Cardiac muscle cell (in vitro differentiated cells and primary cell): Measurements from ENCODE around the gene CH25H. TPM values are rescaled to one million over a fixed set of nuclear protein-coding genes. Genes with fewer than 3 reads are reported as not detected.

Source experiments
- DNase-seq, 2 donors: peaks; one replicate each; pipeline versions ENCODE4 v3.0.0 to v3.0.0-alpha.2; 2010 to 2017; ENCODE audit warnings: low read depth in 1 of 2, low spot score in 1 of 2
- H3K27ac ChIP-seq: fragments of 200-600 bp; sonication (generic); 2 replicates; pipeline ENCODE4 v1.5.1; 2016
- H3K27me3 ChIP-seq: fragments of 200-600 bp; sonication (generic); 2 replicates; pipeline ENCODE4 v1.6.0; 2016; ENCODE audit warnings: control low read depth
- H3K36me3 ChIP-seq: fragments of 200-600 bp; sonication (generic); 2 replicates; pipeline ENCODE4 v1.5.1; 2016; ENCODE audit warnings: control low read depth
- H3K4me1 ChIP-seq: fragments of 200-600 bp; sonication (generic); 2 replicates; pipeline ENCODE4 v1.8.1; 2017; ENCODE audit warnings: low read depth, mild to moderate bottlenecking, mixed run types
- H3K4me3 ChIP-seq: fragments of 200-600 bp; sonication (generic); 2 replicates; pipeline ENCODE4 v1.5.1; 2016; ENCODE audit warnings: mild to moderate bottlenecking
- H3K9me3 ChIP-seq: fragments of 200-600 bp; sonication (generic); 2 replicates; pipeline ENCODE4 v1.5.1; 2017; ENCODE audit warnings: low read depth, mild to moderate bottlenecking, control low read depth
- polyA plus RNA-seq: library from polyadenylated mRNA; unstranded; fragments of >200 nt; fragmentation: Nextera tagmentation; extraction: Ambion mirVana; gene quantifications from 2 replicates; pipeline ENCODE4 v1.2.1, GENCODE V29; 2016
- total RNA-seq: library from RNA; depleted of rRNA; stranded (reverse); fragments of >200 nt; gene quantifications from 2 replicates; pipeline ENCODE4 v1.2.3, GENCODE V29; 2016
- TF ChIP-seq, protein P1 (sequence below): IDR thresholded peaks from 2 replicates; pipeline ENCODE4 v1.5.1; 2012; ENCODE audit warnings: low read depth, mild to moderate bottlenecking, low read length

The CH25H gene
- total and polyA plus RNA-seq, 2 experiments from 2014 or later = not detected

DNA sequence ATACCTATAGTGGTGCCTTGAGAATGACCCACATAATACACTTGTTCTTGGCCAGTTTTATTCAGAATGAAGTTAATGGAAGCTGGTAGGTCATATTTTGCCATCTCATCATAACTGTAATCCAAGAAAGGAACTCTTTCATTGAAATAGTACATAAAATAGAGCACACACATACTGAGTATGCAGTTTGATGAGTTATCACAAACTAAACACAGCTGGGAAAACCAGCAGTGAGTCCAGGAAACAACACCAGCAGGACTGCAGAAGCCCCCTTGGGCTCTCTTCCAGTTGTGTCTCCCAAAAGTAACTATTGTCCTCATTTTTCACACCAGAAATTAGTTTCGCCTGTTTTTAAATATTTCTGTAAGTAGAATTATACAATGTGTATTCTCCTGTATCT is 19.8 kb upstream of the CH25H start:
- H3K4me3 ChIP-seq = no peak overlapping the region
- no peaks in the 10 kb centered on the region for H3K4me1 ChIP-seq
- H3K9me3 ChIP-seq = no peaks in the 10 kb centered on the region
- TF ChIP-seq, protein P1, sequence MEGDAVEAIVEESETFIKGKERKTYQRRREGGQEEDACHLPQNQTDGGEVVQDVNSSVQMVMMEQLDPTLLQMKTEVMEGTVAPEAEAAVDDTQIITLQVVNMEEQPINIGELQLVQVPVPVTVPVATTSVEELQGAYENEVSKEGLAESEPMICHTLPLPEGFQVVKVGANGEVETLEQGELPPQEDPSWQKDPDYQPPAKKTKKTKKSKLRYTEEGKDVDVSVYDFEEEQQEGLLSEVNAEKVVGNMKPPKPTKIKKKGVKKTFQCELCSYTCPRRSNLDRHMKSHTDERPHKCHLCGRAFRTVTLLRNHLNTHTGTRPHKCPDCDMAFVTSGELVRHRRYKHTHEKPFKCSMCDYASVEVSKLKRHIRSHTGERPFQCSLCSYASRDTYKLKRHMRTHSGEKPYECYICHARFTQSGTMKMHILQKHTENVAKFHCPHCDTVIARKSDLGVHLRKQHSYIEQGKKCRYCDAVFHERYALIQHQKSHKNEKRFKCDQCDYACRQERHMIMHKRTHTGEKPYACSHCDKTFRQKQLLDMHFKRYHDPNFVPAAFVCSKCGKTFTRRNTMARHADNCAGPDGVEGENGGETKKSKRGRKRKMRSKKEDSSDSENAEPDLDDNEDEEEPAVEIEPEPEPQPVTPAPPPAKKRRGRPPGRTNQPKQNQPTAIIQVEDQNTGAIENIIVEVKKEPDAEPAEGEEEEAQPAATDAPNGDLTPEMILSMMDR = no peak
- H3K27ac ChIP-seq = no peak overlapping the region
- no peaks in the 10 kb centered on the region for H3K27me3 ChIP-seq
- no peak for DNase-seq
- no peaks in the 10 kb centered on the region for H3K36me3 ChIP-seq

DNA sequence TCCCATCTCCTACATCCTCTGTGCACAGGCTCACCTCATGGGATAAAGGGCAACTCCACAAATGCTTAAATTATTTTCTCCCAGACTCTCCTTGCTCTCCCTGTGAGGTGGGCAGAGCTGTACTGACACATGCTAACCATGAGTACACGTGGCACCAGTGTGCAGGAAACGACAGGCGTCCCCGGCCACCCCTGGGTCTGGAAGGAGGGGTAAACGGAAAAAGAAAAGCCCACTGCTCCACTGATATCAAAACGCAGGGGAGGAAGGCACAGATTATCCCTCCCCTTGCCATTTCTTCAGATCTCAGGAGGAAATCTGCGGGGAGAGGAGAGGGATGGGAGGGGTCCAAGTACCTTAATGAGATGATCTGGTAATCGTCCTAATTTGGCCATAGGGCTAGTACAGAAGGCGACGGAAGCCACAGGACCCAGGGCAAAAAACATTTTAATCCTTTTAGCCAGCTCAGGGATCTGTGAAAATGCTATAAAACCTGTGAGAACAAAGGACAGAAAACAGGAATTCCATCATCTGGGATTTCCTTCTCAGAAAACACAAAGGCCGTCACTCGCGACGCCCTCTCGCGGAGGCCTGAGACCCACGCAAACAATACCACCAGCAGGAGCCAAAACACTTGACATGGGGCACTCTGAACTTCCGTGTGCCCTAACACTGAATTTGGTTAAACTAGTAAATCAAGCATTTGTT is 17.8 kb upstream of the CH25H start:
- H3K27me3 ChIP-seq = no peaks in the 10 kb centered on the region
- H3K36me3 ChIP-seq = no peaks in the 10 kb centered on the region
- TF ChIP-seq, protein P1 = peak; percentile 43

DNA sequence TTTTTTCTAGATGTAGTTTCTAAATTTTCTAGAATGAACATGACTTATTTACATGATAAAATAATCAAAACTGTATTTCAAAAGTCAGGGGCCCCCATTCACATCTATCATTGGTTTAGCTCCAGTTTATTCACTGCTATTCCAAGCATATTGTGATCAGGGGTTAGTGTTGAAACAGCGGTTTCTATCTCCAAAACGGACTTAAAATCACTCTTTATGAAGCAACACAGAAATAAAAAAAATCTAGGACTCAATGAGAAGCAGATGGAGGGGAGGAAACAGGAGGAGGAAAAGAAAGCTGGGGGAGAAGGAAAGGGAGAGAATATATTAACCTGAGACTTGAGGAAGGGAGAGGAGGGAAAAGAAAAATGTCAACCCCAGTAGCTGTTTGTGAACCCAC is 14.8 kb upstream of the CH25H start:
- peaks cover 5% of the 10 kb centered on the region for H3K4me1 ChIP-seq
- H3K36me3 ChIP-seq = no peaks in the 10 kb centered on the region
- TF ChIP-seq, protein P1 = no peak
- H3K4me3 ChIP-seq = no peak overlapping the region
- no peak overlapping the region for H3K27ac ChIP-seq
- DNase-seq = no peak
- H3K27me3 ChIP-seq = no peaks in the 10 kb centered on the region
- H3K9me3 ChIP-seq = no peaks in the 10 kb centered on the region

More for the DNA sequence above, 17.8 kb upstream of the CH25H start:
- Histone ChIP-seq H3K27ac (no peak overlapping the region), H3K4me1 (no peaks in the 10 kb centered on the region), H3K9me3 (no peaks in the 10 kb centered on the region), H3K4me3 (no peak overlapping the region)
- DNase-seq = peak in 1 of 2 donors; percentile 46

DNA sequence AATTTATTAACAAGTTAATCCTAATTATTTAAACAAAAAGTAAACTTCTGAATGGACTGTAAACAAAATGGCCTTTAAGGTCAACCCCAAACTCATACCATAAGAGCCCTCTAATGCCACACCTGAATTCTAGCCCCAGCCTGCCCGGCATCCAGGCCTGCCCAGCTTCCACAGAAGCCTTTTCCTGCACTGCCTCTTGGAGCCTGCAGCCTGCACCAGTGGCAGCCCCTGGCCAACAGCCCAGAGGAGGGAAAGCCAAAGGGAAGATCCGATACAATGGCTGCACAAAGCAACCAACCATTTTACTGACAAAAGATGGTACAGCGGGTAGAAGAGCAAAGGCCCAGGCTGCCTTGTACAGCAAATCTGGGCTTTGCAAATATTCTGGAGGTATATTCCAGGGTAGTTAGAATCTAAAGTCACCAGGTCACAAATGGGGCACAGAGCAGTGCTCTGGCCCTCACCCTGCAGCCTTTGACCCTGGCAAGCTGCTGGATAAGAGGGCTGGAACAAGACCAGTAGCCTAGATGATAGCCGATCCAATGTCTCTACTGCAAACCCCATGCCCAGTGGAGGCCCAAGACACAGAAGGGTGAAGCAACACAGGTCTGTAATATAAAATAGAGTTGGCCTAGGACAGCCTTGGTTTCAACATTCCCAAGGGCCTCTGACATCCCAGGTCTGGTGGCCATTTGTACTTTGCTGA is 12.5 kb upstream of the CH25H start:
- no peak for DNase-seq

DNA sequence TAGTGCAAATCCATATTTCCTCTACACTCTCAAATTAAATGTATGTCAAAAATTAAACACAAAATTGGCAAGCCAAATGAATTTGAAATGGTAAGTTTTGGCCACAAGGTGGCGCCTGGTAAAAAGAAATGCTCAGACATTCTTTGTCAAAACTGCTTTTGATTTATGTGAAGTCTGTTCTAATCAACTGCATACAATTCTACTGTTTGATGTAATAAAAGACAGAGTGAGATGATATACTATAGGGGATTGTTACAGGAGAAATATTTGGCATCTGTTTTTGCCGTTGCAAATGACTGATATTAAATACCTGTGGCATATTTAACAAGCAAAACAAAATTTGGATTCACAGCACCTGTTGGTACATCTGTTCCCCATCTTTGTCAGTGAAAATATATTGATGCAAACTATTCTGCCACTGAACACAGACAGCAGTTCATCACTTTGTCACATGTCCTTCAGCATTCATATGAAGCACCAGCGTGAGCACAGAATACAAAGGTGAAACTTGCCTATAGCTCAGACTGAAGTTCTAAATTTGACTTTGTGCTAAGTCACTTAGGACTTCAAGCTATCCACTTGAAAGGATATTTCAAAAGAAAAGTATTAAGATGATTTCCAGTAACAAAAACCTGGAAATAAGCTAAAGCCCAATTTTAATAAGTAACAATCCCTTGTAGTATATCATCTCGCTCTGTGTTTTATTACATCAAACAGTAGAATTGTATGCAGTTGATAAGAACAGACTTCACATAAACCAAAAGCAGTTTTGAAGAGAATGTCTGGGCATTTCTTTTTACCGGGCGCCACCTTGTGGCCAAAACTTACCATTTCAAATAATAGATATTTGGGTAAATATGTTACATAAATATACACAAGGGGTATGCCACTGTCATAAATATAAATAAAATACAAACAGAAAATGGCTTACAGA is 10.2 kb upstream of the CH25H start:
- no peaks in the 10 kb centered on the region for H3K36me3 ChIP-seq
- TF ChIP-seq, protein P1 = peak; percentile 63
- H3K9me3 ChIP-seq = no peaks in the 10 kb centered on the region
- peaks cover under 1% of the 10 kb centered on the region for H3K27me3 ChIP-seq
- peaks cover 5% of the 10 kb centered on the region for H3K4me1 ChIP-seq
- H3K27ac ChIP-seq = peak overlapping the region; percentile 8
- DNase-seq = peak; percentile 74 to 76
- H3K4me3 ChIP-seq = no peak overlapping the region

More for the DNA sequence above, 12.5 kb upstream of the CH25H start:
- no peak overlapping the region for H3K27ac ChIP-seq
- no peak overlapping the region for H3K4me3 ChIP-seq
- no peaks in the 10 kb centered on the region for H3K9me3 ChIP-seq
- TF ChIP-seq, protein P1 = no peak
- peaks cover 5% of the 10 kb centered on the region for H3K4me1 ChIP-seq
- H3K36me3 ChIP-seq = no peaks in the 10 kb centered on the region
- H3K27me3 ChIP-seq = no peaks in the 10 kb centered on the region
